ENCODE results near the gene SSU72. TPM values are rescaled to one million over a fixed set of nuclear protein-coding genes. Genes with fewer than 3 reads are reported as not detected.

The SSU72 gene
- total and polyA plus RNA-seq, 2 donors (not counting 3 experiments of a cell fraction or from before 2014, with no cell fraction given) = 85.9 to 129 TPM

- Histone ChIP-seq H3K9ac (replicated peaks; ENCODE audit: extremely low read depth, insufficient read depth, low read length) (peak overlapping the region; percentile 86), H4K20me1 (replicated peaks; ENCODE audit: control insufficient read depth, extremely low read depth, insufficient read depth, low read length) (no peaks in the 10 kb centered on the region), H3K9me3 (replicated peaks; ENCODE audit: control insufficient read depth, insufficient read depth, low read length) (no peaks in the 10 kb centered on the region), H3K4me3 (replicated peaks in 1 of 3; ENCODE audit: insufficient read depth in 1 of 3, low read depth in 1 of 3, low read length in 3 of 3) (peak overlapping the region; percentile 32 to 97 (median 75)), H3K4me1 (ENCODE audit: control insufficient read depth, extremely low read depth, insufficient read depth, low read length) (peaks cover 12% of the 10 kb centered on the region), H3K27ac (ENCODE audit: insufficient read depth, low read depth, low read length) (peak overlapping the region; percentile 95), H3K36me3 (ENCODE audit: control insufficient read depth in 2 of 2, extremely low read depth in 1 of 2, insufficient read depth in 2 of 2, low read length in 2 of 2) (no peaks in the 10 kb centered on the region), H2AFZ (ENCODE audit: low read depth, low read length) (peak overlapping the region; percentile 80), H3K79me2 (ENCODE audit: control insufficient read depth, insufficient read depth, low read length) (peaks cover 52% of the 10 kb centered on the region), H3K27me3 (ENCODE audit: control insufficient read depth in 2 of 2, insufficient read depth in 2 of 2, low read length in 2 of 2) (no peaks in the 10 kb centered on the region), H3K4me2 (ENCODE audit: insufficient read depth, low read length) (peak overlapping the region; percentile 98), H3K9me1 (replicated peaks; ENCODE audit: control insufficient read depth, extremely low read depth, insufficient read depth, low read length) (no peaks in the 10 kb centered on the region)
- ChIA-PET POLR2A (no interaction called here), CTCF (no interaction called here)
- TF ChIP-seq POLR2AphosphoS5 (IDR thresholded peaks at IDR 0.05; ENCODE audit: insufficient read depth, low read depth, low read length) (no peak), POLR2A (IDR thresholded peaks at IDR 0.05; ENCODE audit: low read depth, low read length) (no peak), CTCF (IDR thresholded peaks at IDR 0.05; ENCODE audit: extremely low read depth in 1 of 2, insufficient read depth in 1 of 2, low read depth in 1 of 2, low read length in 2 of 2) (peak in 1 of 2 donors; percentile 9)
- DNase-seq (ENCODE audit: low read depth, low spot score) = peak; percentile 68
- intact Hi-C loops (cut with micrococcal nuclease) = loop anchor here (1.0 to 2.0 kb wide), 2 partner anchors 41 to 61 kb away; partner anchors contain the start of genes ATAD3A and MIB2
- BruUV-seq (replicated peaks) = no TSS peak
- FAIRE-seq = peak; percentile 80
- dilution Hi-C loops (cut with MboI; ENCODE audit: extremely low pct_ligation_motif_present, low sequenced_read_pairs) = no loop called here
These were observed 581 bp downstream of the SSU72 start for GRCh38 chr1:1573843-1574720.

GRCh38 chr1:1569341-1569740 is 5.3 kb downstream of the SSU72 start:
- Histone ChIP-seq H3K4me1 (ENCODE audit: control insufficient read depth, extremely low read depth, insufficient read depth, low read length) (peaks cover 15% of the 10 kb centered on the region), H3K27me3 (ENCODE audit: control insufficient read depth in 2 of 2, insufficient read depth in 2 of 2, low read length in 2 of 2) (no peaks in the 10 kb centered on the region), H4K20me1 (replicated peaks; ENCODE audit: control insufficient read depth, extremely low read depth, insufficient read depth, low read length) (peaks cover 4% of the 10 kb centered on the region), H3K9ac (replicated peaks; ENCODE audit: extremely low read depth, insufficient read depth, low read length) (no peak overlapping the region), H3K9me3 (replicated peaks; ENCODE audit: control insufficient read depth, insufficient read depth, low read length) (no peaks in the 10 kb centered on the region), H3K4me3 (replicated peaks in 1 of 3; ENCODE audit: insufficient read depth in 1 of 3, low read depth in 1 of 3, low read length in 3 of 3) (no peak overlapping the region), H3K36me3 (ENCODE audit: control insufficient read depth in 2 of 2, extremely low read depth in 1 of 2, insufficient read depth in 2 of 2, low read length in 2 of 2) (peaks cover 3 to 4% of the 10 kb centered on the region in 2 experiments), H3K27ac (ENCODE audit: insufficient read depth, low read depth, low read length) (no peak overlapping the region), H3K4me2 (ENCODE audit: insufficient read depth, low read length) (no peak overlapping the region), H3K9me1 (replicated peaks; ENCODE audit: control insufficient read depth, extremely low read depth, insufficient read depth, low read length) (no peaks in the 10 kb centered on the region), H2AFZ (ENCODE audit: low read depth, low read length) (no peak overlapping the region), H3K79me2 (ENCODE audit: control insufficient read depth, insufficient read depth, low read length) (peaks cover 97% of the 10 kb centered on the region)
- DNase-seq (ENCODE audit: low read depth, low spot score) (no peak), FAIRE-seq (no peak)
- TF ChIP-seq MYC (IDR thresholded peaks at IDR 0.05; ENCODE audit: low read depth, low read length) (no peak), POLR2A (IDR thresholded peaks at IDR 0.05; ENCODE audit: low read depth, low read length) (no peak), POLR2AphosphoS5 (IDR thresholded peaks at IDR 0.05; ENCODE audit: insufficient read depth, low read depth, low read length) (no peak)
- TF ChIP-seq, protein P1, sequence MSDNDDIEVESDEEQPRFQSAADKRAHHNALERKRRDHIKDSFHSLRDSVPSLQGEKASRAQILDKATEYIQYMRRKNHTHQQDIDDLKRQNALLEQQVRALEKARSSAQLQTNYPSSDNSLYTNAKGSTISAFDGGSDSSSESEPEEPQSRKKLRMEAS (IDR thresholded peaks at IDR 0.05; ENCODE audit: insufficient read depth, insufficient read length) = no peak
- intact Hi-C loops (cut with micrococcal nuclease) = no loop called here
- no TSS peak for BruUV-seq (replicated peaks)
- ChIA-PET CTCF (no interaction called here), POLR2A (no interaction called here)
- dilution Hi-C loops (cut with MboI; ENCODE audit: extremely low pct_ligation_motif_present, low sequenced_read_pairs) = no loop called here
